Dermis blood vessel endothelial cell (primary cell): ENCODE data around the gene RAB8B. TPM values are rescaled to one million over a fixed set of nuclear protein-coding genes. Genes with fewer than 3 reads are reported as not detected.

Experiments
- DNase-seq: peaks from one replicate; pipeline ENCODE4 v3.0.0; 2010
- total RNA-seq: library from RNA; depleted of rRNA; stranded (reverse); fragments of >200 nt; gene quantifications from 2 replicates; pipeline ENCODE4 v1.2.3, GENCODE V29; 2014

The RAB8B gene
- 81.5 and 95.7 TPM in 2 replicates for total RNA-seq

DNA sequence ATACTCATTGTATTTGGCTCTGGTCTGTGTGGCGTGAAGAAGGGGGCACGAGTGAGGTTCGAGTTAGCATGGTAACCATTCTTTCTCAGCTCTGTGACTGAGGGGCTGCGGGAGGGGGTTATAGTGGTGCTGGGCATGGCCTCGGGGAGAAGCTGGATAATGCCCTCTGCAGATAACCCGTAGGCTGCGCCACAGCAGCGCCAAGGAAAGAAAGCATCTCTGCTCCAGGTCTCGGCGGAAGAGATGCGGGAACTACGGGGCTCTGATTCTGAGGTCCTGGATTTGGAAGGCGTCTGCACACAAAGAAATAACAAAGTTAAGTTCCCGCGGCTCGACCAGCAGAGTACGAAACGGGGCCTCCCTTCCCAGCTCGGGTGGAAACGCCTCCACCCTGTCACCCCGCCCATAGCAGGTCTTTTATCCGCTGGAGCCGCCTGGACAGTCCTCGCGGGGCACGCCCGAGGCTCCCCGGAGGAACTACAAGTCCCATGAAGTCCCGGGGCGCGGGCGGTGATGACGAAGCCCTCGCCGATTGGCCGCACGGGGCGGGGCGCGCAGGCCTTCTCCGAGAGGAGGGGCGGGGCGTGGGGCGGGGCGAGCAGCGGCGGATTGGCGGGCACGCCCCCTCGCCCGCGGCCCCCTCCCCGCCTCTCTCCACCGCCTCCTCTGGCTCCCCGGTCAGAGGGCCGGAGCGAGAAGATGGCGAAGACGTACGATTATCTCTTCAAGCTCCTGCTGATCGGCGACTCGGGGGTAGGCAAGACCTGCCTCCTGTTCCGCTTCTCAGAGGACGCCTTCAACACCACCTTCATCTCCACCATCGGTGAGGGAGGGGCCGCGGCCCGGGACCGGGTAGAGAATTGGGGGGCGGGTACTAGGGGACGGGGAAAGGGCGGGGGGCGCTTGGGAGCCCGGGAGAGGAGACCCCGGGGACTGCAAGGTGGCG, at the start of gene RAB8B:
Gene RAB8B, plus strand, starts transcription at position 681 of the 946 bp plus-strand sequence. Its CDS starts 19 bp downstream, at position 700.
- peak; percentile 96 for DNase-seq

DNA sequence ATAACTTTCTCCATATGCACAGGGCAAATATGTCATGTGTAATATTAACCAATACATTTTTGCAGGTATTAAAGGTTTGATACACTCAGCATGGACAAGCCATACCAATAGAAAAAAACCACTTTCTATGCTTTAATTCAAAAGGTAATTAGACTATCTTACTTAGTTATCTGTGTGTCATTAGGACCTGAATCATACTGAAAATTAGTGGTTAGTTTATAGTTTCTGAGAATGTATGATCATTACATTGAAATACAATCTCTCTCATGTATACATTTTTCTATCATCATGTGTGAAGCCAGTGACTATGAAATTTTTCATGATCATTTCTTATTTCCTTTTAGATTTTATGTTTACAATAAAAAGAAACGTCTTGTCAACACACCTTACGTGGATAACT, 48.5 kb upstream of the RAB8B start:
- DNase-seq = no peak

GRCh38 chr15:63145426-63145825, 44.0 kb upstream of the RAB8B start:
- DNase-seq = no peak

DNA sequence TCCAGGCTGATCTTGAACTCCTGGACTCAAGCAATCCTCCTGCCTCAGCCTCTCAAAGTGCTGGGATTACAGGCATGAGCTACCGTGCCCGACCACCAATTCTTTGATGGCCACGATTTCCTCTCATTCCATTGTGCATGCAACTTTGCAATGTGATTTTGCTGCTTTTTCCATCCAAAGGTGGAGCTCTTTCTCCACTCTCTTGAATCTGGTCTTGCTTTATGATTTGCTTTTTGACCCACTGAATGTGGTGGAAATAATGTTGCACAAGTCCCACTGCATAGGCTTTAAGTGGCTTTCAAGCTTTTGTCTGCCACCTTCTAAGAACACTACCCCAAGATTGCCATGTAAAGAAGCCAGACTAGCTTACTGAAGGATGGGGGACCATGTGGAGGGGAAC, 42.7 kb upstream of the RAB8B start:
- peak; percentile 26 for DNase-seq

GRCh38 chr15:63151665-63152064, 37.7 kb upstream of the RAB8B start:
- no peak for DNase-seq

DNA sequence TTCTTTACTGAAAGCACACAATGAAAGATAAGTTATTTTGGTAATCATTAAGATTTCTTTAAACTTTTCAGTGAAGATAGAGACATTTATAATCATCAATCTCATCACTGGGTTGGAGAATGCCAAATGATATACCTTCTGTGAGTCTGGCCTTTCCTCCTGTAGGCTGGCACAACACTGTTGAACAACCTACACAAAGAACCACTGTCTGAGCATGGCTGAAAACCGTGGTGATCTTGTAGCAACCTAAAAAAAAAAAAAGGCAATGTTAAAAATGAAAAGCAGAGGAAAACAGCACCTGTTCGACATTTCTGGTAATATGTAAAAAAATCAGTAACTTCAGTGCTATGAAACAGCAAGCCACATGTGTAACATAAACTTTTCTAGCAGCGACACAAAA, 33.9 kb upstream of the RAB8B start:
- no peak for DNase-seq

DNA sequence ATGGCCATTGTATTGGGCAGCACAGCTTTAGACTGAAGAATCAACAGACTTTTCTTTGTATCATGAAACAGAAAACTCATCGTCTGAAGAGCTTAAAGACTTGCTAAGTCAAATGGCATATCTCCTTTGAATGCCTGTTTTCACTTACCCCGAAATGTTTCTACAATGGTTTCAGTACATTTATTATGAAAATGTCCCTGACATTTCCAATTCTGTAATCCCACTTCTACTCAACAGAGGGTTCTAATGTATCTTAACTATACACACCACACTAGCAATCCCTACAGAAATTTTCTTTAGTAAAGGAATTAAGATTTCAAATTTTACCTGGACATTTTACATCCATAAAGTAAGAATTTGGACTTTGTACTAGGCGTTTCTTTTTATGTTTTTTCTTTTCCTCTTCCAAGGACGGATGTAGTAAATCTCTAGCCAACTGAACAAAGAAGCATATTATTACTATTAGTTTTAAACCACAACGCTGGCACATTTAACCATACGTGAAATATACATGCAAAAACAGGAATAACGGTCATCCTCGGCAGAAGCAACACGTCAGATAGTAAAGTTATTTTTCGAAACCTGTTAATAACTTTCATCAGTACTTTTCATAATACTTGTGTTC, 33.2 kb upstream of the RAB8B start:
- peak; percentile 33 for DNase-seq

DNA sequence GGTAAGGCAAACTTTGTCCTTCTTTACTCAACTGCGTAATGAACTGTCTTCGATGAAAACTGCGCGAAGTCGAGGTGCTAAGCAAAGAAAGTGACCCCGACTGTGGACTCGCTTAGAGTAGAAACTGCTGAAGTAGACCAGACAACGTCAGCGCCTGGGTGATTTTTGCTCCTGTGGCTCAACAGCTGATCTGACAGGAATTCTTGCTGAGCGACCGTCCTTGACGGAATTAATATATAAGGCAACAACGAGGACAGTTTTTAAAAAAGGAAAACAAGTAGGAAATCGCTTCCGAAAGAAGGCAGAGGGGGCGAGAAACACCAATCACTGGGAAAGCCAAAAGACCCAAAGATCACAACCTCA, 32.7 kb upstream of the RAB8B start:
- DNase-seq = peak; percentile 56

- peak; percentile 96 for DNase-seq
Measured at GRCh38 chr15:63157118-63157843, 32.1 kb upstream of the RAB8B start, which contains the start of gene RPS27L. Gene RPS27L (minus strand): TSS chr15:63157477. CDS start chr15:63157405, 72 bp downstream.

GRCh38 chr15:63157891-63158431, 31.4 kb upstream of the RAB8B start:
- DNase-seq = peak; percentile 83

GRCh38 chr15:63160638-63161037, 28.8 kb upstream of the RAB8B start:
- DNase-seq = no peak

GRCh38 chr15:63163217-63163616, 26.2 kb upstream of the RAB8B start:
- DNase-seq = no peak

- DNase-seq = no peak
Measured at GRCh38 chr15:63165166-63165859, 24.1 kb upstream of the RAB8B start.

GRCh38 chr15:63166219-63166618, 23.2 kb upstream of the RAB8B start:
- peak; percentile 21 for DNase-seq

DNA sequence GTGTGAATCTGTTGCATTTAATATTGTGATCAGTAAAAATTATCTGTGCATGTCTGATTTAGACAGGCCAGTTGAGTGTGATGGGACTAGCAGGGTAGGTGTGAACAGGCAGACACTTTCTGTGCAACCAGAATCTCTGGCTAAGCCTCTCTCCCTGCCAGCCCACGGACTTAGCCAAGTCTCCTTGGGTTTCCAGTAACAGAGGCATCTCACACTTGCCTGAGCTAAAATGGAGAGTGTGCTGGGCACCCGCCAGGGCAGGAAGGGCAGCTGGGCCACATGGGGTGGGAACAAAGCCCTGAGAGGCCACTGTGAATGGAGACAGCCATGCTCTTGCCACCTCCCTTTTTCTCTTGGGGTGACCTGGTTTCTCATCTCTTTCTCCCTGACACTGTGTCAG, 19.6 kb upstream of the RAB8B start:
- DNase-seq = no peak

DNA sequence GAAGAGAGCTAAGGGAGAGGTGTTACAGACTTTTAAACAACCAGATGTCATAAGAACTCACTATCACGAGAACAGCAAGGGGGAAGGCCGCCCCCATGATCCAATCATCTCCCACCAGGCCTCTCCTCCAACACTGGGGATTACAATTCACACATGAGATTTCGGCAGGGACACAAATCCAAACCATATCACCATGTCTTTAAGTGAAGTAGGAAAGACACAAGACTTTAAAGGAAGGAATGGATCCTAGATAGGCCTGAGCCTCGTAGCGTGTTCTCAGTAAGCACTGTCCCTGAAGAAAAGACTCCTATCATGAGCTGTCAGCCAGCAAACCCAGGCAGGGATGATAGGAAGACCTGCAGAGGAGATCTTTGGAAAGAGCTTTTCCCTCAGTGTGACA, 17.0 kb upstream of the RAB8B start:
- no peak for DNase-seq

DNA sequence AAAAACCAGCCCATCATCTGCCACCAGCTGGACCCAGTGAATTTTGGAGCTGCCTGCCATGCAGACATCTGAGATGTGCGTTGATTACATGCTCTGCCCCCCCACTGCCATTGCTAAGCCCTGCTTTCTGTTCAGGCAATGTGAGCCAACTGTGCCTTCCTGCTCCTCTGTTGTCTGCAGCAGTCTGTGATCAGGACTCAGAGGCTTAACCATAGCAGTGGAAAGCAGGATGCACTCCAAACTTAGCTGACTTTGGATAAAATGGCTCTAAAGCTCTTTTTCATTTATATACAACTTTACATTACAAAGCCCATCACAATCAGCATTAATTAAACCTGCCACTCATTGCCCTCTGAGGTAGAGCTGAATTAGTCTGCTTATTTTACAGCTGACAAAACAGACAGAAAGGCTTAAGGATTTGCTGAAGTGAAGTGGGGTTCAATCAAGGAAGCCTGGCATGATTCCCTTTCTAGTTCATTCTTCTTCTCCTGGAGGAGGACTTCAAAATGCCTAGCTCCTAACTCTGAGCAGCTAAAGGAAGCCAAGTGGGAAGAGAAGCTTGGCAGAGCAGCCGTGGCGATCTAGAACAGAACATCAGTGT, 16.5 kb upstream of the RAB8B start:
- DNase-seq = no peak

DNA sequence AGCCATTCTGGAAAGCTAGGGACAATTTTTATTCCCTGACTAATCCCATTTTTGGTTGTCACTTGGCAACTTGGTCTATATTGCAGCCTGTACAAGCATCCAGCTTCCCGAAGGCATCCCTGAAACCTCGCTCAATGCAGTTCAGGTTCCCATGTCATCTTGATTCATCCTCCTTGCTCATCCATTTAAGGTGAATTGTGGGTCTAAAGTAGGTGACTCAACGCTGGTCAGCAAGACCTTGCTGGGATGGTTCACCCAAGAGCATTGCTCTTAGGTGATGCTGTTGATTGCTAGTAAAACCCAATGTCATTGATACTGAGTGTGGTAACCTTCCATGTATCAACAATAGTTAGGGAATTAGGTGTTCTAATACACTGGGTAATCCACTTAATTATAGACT, 13.1 kb upstream of the RAB8B start:
- DNase-seq = no peak

DNA sequence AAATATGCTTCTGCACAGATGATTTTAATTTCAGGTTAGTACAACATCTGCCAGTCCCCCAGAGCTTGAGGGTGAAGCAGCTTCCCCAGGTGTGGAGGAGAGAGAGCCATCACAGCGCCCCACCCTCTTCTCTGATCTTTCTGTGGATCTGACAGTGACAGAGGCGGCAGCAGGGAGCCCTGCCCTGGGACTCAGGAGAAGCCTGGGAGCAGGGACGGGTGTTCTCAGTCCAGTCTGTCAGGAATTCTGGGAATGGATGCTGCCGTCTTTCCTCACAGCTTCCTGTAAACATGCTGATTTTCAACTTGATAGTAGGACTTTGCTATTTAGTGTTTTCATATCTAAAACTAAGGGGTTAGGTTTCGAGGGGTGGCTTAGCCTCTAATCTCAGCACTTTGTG, 11.4 kb upstream of the RAB8B start:
- no peak for DNase-seq

DNA sequence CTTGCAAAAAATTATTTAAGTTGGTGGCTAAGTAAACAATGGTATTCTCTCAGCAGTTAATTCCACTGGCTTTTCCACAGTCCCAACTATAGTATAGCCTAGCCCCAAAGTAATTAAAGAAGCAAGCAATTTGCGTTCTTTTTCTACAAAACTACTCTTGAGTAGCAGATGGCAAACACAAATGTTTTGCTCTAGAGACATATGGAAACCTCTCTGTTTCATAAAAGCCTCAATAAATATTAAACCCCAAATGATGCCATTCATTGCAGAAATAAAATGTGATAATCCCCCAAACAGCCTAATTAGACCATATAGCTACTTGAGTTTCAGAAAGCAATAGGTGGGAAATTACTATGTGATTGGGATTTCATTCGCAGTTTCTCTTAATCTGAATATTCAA, 8.7 kb upstream of the RAB8B start:
- DNase-seq = no peak

- no peak for DNase-seq
Measured at GRCh38 chr15:63181648-63182047, 7.8 kb upstream of the RAB8B start.

- DNase-seq = no peak
Measured at GRCh38 chr15:63185206-63185605, 4.2 kb upstream of the RAB8B start.
